Pancreas (tissue), 10 donors: ENCODE measurements around the gene SDCBP2. TPM values are rescaled to one million over a fixed set of nuclear protein-coding genes. Genes with fewer than 3 reads are reported as not detected.

Experiments
- ATAC-seq, 4 donors: fragments of 200-7000 bp; cut with Tn5 transposase; one replicate each; pipeline versions ENCODE4 v1.8.0 to v1.9.1; 2020; ENCODE audit warnings: mild to moderate bottlenecking in 4 of 4, moderate library complexity in 4 of 4
- DNase-seq, 6 donors: peaks; one replicate each; pipeline ENCODE4 v3.0.0-alpha.2; 2020
- FAIRE-seq: peaks from 2 replicates; lab custom pipeline; 2012; peaks lifted over from hg19 to GRCh38; lab: Jason Lieb, UNC
- H3K27ac ChIP-seq, 4 donors: fragments of 200-600 bp; sonication (generic); 1 replicate in 3 of 4; 2 replicates in 1 of 4; pipeline versions ENCODE4 v1.5.0 to v1.8.0; 2020
- H3K27me3 ChIP-seq, 4 donors: fragments of 200-600 bp; one replicate each; pipeline ENCODE4 v1.8.0; 2021
- H3K36me3 ChIP-seq, 3 donors: fragments of 200-600 bp; sonication (generic) in 1 of 3; one replicate each; pipeline versions ENCODE4 v1.5.0 to v1.8.0; 2020 to 2021
- H3K4me1 ChIP-seq, 3 donors: fragments of 200-600 bp; one replicate each; pipeline ENCODE4 v1.8.0; 2021
- H3K4me3 ChIP-seq, 4 donors: fragments of 200-600 bp; sonication (generic) in 2 of 4; one replicate each; pipeline versions ENCODE4 v1.5.0 to v1.8.0; 2020 to 2021
- H3K9me3 ChIP-seq, 4 donors: fragments of 200-600 bp; one replicate each; pipeline ENCODE4 v1.8.0; 2021
- CTCF ChIP-seq, 4 donors: fragments of 200-600 bp; sonication (generic) in 3 of 4; IDR thresholded peaks; one replicate each; pipeline versions ENCODE4 v1.5.0 to v1.8.0; 2021; ENCODE audit warnings: antibody characterized with exemption in 4 of 4
- WGBS, 2 donors: extraction: QIAGEN DNeasy Blood & Tissue Kit; methylation state at CpG; one replicate each; pipeline ENCODE4 v1.1.7; 2013; 5-methylcytosine and 5-hydroxymethylcytosine counted together
- intact Hi-C, 3 donors: fragments of 100-400 bp; cut with DNase I; formaldehyde crosslinking; loops; one replicate each; pipeline versions ENCODE4 v1.11.1 to v1.14.2; 2022
- polyA plus RNA-seq, 2 donors: library from polyadenylated mRNA; stranded (reverse); fragments of 200-250 nt; gene quantifications; one replicate each; pipeline ENCODE4 v1.2.3, GENCODE V29; 2013
- total RNA-seq, 6 donors: library from RNA; stranded (reverse); fragmentation: NEBNext Ultra II Directional in 4 of 6; extraction: Animal tissue kit (Norgen Biotek cat#: 25700) in 4 of 6; gene quantifications; one replicate each; pipeline versions ENCODE4 v1.2.1 to v1.2.4, GENCODE V29; 2021 to 2023
- donor health status: healthy with polysubstance abuse.
- donor health status: DM: no; HTN: no; CAD: no; lungs with moderate emphysema.
- donor health status: DM: no; HTN: no; CAD: no.
- donor health status: control.
- donor health status: control.
- donor health status: Bipolar disorder and iron deficiency.
- donor health status: DM: yes; HTN: yes; CAD: no.
- donor health status: DM: no; HTN: no; CAD: no.
- donor health status: DM: no; HTN: no; CAD: no.
- donor health status: DM: yes; HTN: yes; CAD: no.

Gene SDCBP2
- total and polyA plus RNA-seq, 8 donors, result 4.7 to 23.8 (median 12.0) TPM

- Histone ChIP-seq H3K4me3 (no peak overlapping the region), H3K27me3 (no peaks in the 10 kb centered on the region), H3K27ac (no peak overlapping the region), H3K4me1 (no peaks in the 10 kb centered on the region), H3K9me3 (no peaks in the 10 kb centered on the region), H3K36me3 (peaks cover 0 to 4% (median 0%) of the 10 kb centered on the region in 3 donors)
- FAIRE-seq (no peak), ATAC-seq (peak in 1 of 4 donors; percentile 40), DNase-seq (no peak)
- TF ChIP-seq CTCF (IDR thresholded peaks at IDR 0.05), result no peak
- intact Hi-C loops, result no loop called here
- WGBS, 2 donors, result 72 to 80% methylated on average over 9 of the region's 9 CpGs
Measured at GRCh38 chr20:1301031-1301529, 27.9 kb downstream of the SDCBP2 start.

- 87 to 93% methylated on average over 18 of the region's 18 CpGs for WGBS, 2 donors
- no peak for TF ChIP-seq CTCF (IDR thresholded peaks at IDR 0.05)
- peaks cover 0 to under 1% (median 0%) of the 10 kb centered on the region in 3 donors for H3K36me3 ChIP-seq
- ATAC-seq (no peak), DNase-seq (peak in 1 of 6 donors; percentile 47), FAIRE-seq (no peak)
- no peak overlapping the region for H3K27ac ChIP-seq
- H3K4me1 ChIP-seq, result no peaks in the 10 kb centered on the region
- no peak overlapping the region for H3K4me3 ChIP-seq
- intact Hi-C loops, result no loop called here
- H3K9me3 ChIP-seq, result no peaks in the 10 kb centered on the region
- no peaks in the 10 kb centered on the region for H3K27me3 ChIP-seq
Measured at GRCh38 chr20:1300083-1300840, 28.7 kb downstream of the SDCBP2 start.

GRCh38 chr20:1299522-1299921 lies 29.4 kb downstream of the SDCBP2 start:
- no peaks in the 10 kb centered on the region for H3K4me1 ChIP-seq
- DNase-seq (no peak), FAIRE-seq (no peak), ATAC-seq (peak in 3 of 4 donors; percentile 27 to 41 (median 40))
- H3K9me3 ChIP-seq, result no peaks in the 10 kb centered on the region
- no peak for TF ChIP-seq CTCF (IDR thresholded peaks at IDR 0.05)
- no peak overlapping the region for H3K27ac ChIP-seq
- H3K36me3 ChIP-seq, result no peaks in the 10 kb centered on the region
- no peaks in the 10 kb centered on the region for H3K27me3 ChIP-seq
- intact Hi-C loops, result no loop called here
- 76 to 77% methylated on average over 9 of the region's 9 CpGs for WGBS, 2 donors
- no peak overlapping the region for H3K4me3 ChIP-seq

GRCh38 chr20:1298888-1299511 lies 29.9 kb downstream of the SDCBP2 start:
- Histone ChIP-seq H3K4me1 (no peaks in the 10 kb centered on the region), H3K36me3 (no peaks in the 10 kb centered on the region), H3K27ac (no peak overlapping the region), H3K27me3 (no peaks in the 10 kb centered on the region), H3K4me3 (no peak overlapping the region), H3K9me3 (no peaks in the 10 kb centered on the region)
- TF ChIP-seq CTCF (IDR thresholded peaks at IDR 0.05), result no peak
- FAIRE-seq (no peak), DNase-seq (no peak), ATAC-seq (no peak)
- WGBS, 2 donors, result 83 to 88% methylated on average over 10 of the region's 10 CpGs
- intact Hi-C loops, result no loop called here
